Stomach (tissue), 4 donors: Measurements from ENCODE around the gene ANGPTL7.

Source experiments
- POLR2A ChIP-seq, 4 donors: fragments of 450-650 bp; IDR thresholded peaks; one replicate each; pipeline ENCODE4 v1.6.1; 2016; ENCODE audit warnings: antibody characterized with exemption in 4 of 4, control low read depth in 2 of 4, mild to moderate bottlenecking in 1 of 4, moderate library complexity in 1 of 4
- POLR2AphosphoS5 ChIP-seq, 3 donors: sonication (generic); formaldehyde crosslinking; IDR thresholded peaks; one replicate each; pipeline ENCODE4 v1.6.1; 2016; ENCODE audit warnings: antibody characterized with exemption in 3 of 3
- TF ChIP-seq, protein P1 (sequence below), 7 experiments: fragments of 450-650 bp in 4 of 7; fragments of 200-600 bp in 3 of 7; sonication (generic) in 3 of 7; IDR thresholded peaks; one replicate each; pipeline ENCODE4 v1.5.1; 2016 to 2019; ENCODE audit warnings: antibody characterized with exemption in 7 of 7, control low read depth in 2 of 7, mild to moderate bottlenecking in 1 of 7

DNA sequence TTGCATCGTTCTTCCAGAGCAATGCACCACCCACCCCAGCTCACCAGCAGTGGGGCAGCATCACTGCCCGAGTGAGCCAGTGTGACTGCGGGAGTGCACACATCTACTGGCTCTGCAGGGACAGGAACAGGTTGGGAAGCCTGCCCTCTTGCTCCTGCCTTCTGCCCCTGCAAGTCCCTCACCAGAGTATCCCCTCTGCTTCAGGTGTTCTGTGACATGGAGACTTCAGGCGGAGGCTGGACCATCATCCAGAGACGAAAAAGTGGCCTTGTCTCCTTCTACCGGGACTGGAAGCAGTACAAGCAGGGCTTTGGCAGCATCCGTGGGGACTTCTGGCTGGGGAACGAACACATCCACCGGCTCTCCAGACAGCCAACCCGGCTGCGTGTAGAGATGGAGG is 4.2 kb downstream of the ANGPTL7 start:
- TF ChIP-seq, protein P1, sequence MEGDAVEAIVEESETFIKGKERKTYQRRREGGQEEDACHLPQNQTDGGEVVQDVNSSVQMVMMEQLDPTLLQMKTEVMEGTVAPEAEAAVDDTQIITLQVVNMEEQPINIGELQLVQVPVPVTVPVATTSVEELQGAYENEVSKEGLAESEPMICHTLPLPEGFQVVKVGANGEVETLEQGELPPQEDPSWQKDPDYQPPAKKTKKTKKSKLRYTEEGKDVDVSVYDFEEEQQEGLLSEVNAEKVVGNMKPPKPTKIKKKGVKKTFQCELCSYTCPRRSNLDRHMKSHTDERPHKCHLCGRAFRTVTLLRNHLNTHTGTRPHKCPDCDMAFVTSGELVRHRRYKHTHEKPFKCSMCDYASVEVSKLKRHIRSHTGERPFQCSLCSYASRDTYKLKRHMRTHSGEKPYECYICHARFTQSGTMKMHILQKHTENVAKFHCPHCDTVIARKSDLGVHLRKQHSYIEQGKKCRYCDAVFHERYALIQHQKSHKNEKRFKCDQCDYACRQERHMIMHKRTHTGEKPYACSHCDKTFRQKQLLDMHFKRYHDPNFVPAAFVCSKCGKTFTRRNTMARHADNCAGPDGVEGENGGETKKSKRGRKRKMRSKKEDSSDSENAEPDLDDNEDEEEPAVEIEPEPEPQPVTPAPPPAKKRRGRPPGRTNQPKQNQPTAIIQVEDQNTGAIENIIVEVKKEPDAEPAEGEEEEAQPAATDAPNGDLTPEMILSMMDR (IDR thresholded peaks at IDR 0.05), result no peak
- TF ChIP-seq POLR2AphosphoS5 (IDR thresholded peaks at IDR 0.05) (no peak), POLR2A (IDR thresholded peaks at IDR 0.05) (no peak)
